Fibroblast of skin of right quadriceps (primary cell): ENCODE data around the gene EEIG1.

Experiments used
- DNase-seq: peaks from one replicate; pipeline ENCODE4 v3.0.0-alpha.2; 2013

Gene EEIG1

GRCh38 chr9:127999461-127999860 is 18.7 kb upstream of the EEIG1 start:
- DNase-seq, result no peak

GRCh38 chr9:127993721-127994120 is 12.9 kb upstream of the EEIG1 start:
- no peak for DNase-seq

GRCh38 chr9:127991757-127992274 is 11.0 kb upstream of the EEIG1 start:
- no peak for DNase-seq

GRCh38 chr9:127991017-127991756 is 10.4 kb upstream of the EEIG1 start:
- DNase-seq, result no peak

- DNase-seq, result no peak
Observed at GRCh38 chr9:127990554-127990953, 9.8 kb upstream of the EEIG1 start.

GRCh38 chr9:127989094-127989493 is 8.3 kb upstream of the EEIG1 start:
- DNase-seq, result no peak

GRCh38 chr9:127987103-127987614 is 6.4 kb upstream of the EEIG1 start:
- DNase-seq, result no peak

GRCh38 chr9:127985011-127985410 is 4.2 kb upstream of the EEIG1 start:
- no peak for DNase-seq

GRCh38 chr9:127983847-127984289 is 3.1 kb upstream of the EEIG1 start:
- DNase-seq, result no peak

GRCh38 chr9:127982912-127983311 is 2.1 kb upstream of the EEIG1 start:
- no peak for DNase-seq

- no peak for DNase-seq
Observed at GRCh38 chr9:127981559-127982121, 851 bp upstream of the EEIG1 start.

GRCh38 chr9:127980060-127980705 is 606 bp downstream of the EEIG1 start:
- DNase-seq, result no peak

GRCh38 chr9:127979333-127980059 is 1.3 kb downstream of the EEIG1 start:
- DNase-seq, result no peak

GRCh38 chr9:127979015-127979332 is 1.8 kb downstream of the EEIG1 start:
- DNase-seq, result no peak

GRCh38 chr9:127977884-127978647 is 2.7 kb downstream of the EEIG1 start:
- DNase-seq, result peak; percentile 66

GRCh38 chr9:127977009-127977883 is 3.5 kb downstream of the EEIG1 start:
- DNase-seq, result no peak

- no peak for DNase-seq
Observed at GRCh38 chr9:127976498-127976897, 4.3 kb downstream of the EEIG1 start.

GRCh38 chr9:127975376-127976315 is 5.1 kb downstream of the EEIG1 start:
- DNase-seq, result no peak

- DNase-seq, result no peak
Observed at GRCh38 chr9:127974769-127975261, 6.0 kb downstream of the EEIG1 start.
